GM18868 (cell line): Measurements from ENCODE around the gene LPP.

Source experiments
- ATAC-seq: cut with Tn5 transposase; IDR thresholded peaks from one replicate; pipeline ENCODE4 v1.9.1; 2021; ENCODE audit warnings: mild to moderate bottlenecking, moderate library complexity; ENCODE audit not compliant: unreplicated experiment

The LPP gene

GRCh38 chr3:188721312-188721711 lies 567.4 kb downstream of the LPP start:
- no peak for ATAC-seq

DNA sequence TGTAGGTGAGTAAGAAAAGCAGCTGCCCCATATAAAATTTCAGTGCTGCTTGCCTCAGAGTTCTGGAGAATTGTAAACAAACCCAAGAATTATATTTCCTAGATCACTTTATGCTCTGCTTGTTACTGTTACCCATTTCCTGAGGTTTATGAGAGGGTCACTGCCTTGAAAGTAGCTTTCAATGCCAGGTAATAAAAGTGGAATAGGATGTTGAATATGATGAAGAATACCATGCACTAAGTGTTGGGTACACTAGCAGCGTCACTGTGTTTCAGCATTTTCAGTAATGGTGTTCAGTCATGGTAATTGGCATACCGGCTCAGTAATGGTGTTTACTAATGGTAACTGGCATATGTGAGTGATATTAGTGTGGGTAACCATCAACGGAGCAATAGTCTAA lies 568.0 kb downstream of the LPP start:
- no peak for ATAC-seq

DNA sequence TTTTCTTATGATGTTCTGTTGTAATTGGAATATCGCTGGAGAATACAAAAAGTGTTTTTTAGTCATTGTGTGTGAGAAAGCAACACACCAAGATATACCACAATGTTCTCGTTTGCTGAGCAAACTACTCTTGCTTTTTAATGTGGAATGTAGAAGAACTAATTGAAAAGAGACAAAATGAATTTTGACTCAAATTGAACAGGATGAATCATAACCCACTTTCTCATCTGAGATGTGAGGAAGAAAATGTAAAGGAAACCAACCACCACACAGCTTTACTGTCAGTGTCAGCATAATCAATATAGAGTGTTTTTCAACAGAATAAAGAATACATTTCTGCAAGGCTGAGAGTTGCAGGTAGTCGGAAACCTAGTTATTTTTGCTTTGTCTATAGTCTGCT lies 569.0 kb downstream of the LPP start:
- no peak for ATAC-seq

DNA sequence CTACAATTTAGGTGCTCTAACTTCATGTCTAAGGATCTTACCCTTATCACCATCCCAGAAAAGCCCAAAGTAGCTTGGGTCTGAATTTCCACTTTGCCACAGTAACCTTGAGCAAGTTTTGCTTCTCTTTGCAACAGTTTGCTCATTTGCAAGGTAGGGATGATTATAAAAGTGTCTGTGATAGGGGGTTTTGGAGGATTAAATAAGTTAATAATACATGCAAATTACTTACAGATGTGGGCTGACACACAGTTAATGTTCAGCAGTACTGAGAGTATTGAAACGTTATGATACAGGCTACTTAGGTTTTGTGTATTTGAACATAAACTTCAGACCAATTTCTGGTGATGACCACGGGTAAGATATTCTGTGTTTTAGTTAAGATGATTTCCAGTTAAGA lies 573.1 kb downstream of the LPP start:
- no peak for ATAC-seq

GRCh38 chr3:188728371-188728896 lies 574.5 kb downstream of the LPP start:
- no peak for ATAC-seq

DNA sequence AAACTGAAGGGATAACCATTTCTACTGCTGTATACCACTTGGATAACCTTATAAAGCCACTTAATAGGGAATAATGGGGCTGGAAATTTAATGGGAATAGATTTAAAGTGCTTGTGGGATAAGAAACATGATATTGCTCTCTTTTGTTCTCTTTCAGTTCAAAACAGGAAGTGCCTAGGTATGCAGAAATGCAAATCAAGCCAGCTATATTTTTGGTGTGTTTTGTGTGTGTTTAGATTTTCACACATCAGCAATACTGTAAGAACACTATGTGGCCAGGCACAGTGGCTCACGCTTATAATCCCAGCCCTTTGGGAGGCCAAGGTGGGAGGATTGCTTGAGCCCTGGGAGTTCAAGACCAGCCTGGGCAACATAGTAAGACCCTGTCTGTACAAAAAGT lies 575.5 kb downstream of the LPP start:
- ATAC-seq: no peak

DNA sequence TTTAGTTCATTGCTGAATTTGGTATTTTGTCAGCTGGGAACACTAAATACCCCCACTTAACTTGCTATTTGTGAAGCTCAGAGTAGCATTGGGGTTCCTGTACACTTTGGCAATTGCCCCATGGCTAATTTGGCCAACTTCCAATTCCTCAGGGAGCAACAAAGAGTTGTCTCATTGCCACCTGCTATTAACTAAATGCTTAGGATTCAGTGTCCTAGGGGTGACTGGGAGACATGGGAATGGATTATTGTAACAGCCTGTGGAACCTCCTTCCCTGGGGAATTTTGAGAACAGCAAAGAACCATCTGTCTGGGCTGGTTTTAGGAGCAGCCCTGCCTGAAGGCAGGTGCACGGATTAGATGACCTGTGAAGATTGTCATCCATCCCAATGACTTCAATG lies 580.4 kb downstream of the LPP start:
- ATAC-seq: no peak

GRCh38 chr3:188739511-188739910 lies 585.6 kb downstream of the LPP start:
- no peak for ATAC-seq

DNA sequence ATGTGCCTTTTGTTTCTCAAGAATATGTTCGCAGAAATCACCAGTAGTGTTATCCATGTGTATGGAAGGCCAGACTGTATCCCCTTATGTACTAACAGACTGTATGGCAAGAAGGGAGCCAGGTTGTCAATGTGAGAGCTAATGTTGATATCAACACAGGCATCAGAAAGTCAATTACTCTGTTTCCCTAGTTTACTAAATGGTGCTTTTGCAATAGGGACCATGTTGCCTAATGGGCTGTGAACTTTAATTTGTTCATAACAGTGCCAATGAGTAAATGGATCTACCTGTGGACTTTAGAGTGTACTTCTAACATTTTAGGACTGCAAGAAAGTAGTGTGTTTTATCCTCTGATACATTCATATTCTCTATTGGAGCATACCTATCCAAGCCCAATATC lies 586.1 kb downstream of the LPP start:
- ATAC-seq: no peak

- ATAC-seq: no peak
Observed at GRCh38 chr3:188742755-188743550, 589.0 kb downstream of the LPP start.

GRCh38 chr3:188744166-188744565 lies 590.2 kb downstream of the LPP start:
- no peak for ATAC-seq

GRCh38 chr3:188745031-188745430 lies 591.1 kb downstream of the LPP start:
- no peak for ATAC-seq

- ATAC-seq: no peak
Observed at GRCh38 chr3:188746291-188746783, 592.4 kb downstream of the LPP start.

DNA sequence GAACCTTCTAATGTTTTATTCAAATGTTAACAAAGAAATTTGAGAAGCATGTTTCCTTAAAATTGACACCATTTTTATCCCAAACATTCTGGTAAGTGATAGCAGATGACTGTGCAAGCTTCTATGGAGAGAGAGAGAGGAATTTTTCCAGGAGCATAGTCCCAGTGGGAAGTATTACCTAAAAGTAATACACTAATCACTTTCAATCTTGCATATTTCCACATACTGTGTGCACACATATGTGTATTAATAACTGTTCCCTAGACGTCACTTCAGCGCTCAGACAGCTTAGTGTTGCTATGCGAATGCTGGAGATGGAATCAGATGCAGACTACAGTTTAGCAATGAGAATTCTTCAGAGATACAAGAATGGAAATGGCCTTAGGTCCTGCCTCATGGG lies 593.5 kb downstream of the LPP start:
- no peak for ATAC-seq

- ATAC-seq: peak; percentile 64
Observed at GRCh38 chr3:188749010-188749617, 595.2 kb downstream of the LPP start.

- ATAC-seq: no peak
Observed at GRCh38 chr3:188749830-188750229, 595.9 kb downstream of the LPP start.

DNA sequence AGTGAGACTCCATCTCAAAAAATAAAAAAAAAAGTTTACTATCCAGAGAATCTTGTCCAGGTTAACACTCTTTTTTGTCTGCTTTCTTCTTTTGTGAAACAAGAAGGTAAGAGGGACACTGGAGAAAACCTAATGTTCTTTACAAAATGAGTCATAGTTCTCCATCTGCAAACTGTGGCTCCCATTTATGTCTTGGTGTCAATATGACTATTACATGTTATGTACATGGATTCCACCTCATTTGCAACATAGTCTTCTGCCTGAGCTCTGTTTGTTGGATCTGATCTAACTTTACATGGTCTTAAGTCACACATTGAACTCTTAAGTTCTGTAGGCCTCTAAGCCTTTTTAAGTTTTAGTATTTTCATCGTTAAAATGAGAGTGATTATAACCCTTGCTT lies 596.7 kb downstream of the LPP start:
- ATAC-seq: no peak

DNA sequence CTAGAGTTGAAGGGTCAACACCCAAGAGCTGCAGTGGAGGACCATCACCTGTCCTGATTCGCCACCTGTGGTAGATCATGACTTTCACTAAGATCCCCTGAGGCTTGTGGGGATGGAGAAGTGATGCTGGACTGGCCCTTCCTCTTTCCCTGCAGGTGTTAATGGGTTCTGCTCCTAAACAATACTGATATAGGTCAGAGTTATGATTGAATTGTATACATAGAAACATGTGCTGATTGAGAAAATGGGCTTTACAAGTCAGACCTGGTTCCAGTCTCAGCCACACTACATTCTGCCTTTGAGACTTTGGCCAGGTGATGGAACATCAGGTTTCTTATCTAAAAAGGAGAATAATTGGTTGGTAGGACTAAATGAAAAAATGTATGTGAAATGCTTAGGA lies 598.9 kb downstream of the LPP start:
- ATAC-seq: no peak

DNA sequence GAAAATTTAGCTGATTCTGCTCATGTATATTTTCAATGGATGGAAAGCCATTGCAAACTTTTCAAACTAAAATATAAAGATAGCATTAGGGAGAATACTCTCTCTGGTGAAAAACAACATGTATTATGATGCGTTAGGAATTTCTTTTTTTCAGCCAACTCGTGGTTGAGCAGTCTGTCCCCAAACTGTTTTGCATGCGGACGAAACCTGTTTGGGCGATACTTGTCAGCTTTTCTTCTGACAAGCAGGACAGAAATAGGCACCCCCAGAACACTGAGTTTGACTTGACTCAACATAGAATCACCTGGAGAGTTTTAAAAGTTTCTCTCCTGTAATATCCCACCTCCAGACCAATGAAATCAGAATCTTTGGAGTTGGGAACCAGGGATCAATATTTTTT lies 600.3 kb downstream of the LPP start:
- no peak for ATAC-seq

DNA sequence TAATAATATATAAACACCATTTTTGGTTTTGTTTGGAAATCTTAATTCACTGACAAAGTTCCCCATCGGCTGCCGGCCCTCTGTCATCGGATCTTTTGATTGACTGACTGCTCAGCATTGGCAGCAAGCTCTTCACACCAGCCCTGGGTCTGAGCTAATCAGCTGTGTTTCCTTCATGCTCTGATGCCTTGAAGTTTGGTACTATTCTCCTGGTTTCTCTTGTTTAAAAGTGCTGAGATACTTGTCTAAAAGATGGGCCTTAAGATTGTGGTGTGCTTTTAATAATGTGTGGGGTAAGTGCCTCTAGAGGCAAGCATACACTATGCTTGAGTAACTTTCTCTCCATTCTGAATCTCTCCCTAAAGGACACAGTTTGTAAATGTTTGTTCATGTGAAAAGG lies 602.3 kb downstream of the LPP start:
- ATAC-seq: no peak

GRCh38 chr3:188759336-188760005 lies 605.5 kb downstream of the LPP start:
- ATAC-seq: no peak

- ATAC-seq: no peak
Observed at GRCh38 chr3:188760408-188760807, 606.5 kb downstream of the LPP start.
